C1 segment of cervical spinal cord (tissue), 14 donors: ENCODE results near the gene NRP2.

ENCODE experiments used
- DNase-seq, 14 donors: peaks; one replicate each; lab custom pipeline; 2025; lab: John Stamatoyannopoulos, UW

NRP2 gene

GRCh38 chr2:205682239-205682970 is at the start of gene NRP2:
Gene NRP2 (plus strand): TSS chr2:205682501. CDS start chr2:205683291, 790 bp downstream.
- peak in 10 of 14 donors; percentile 15 to 74 (median 54) for DNase-seq

DNA sequence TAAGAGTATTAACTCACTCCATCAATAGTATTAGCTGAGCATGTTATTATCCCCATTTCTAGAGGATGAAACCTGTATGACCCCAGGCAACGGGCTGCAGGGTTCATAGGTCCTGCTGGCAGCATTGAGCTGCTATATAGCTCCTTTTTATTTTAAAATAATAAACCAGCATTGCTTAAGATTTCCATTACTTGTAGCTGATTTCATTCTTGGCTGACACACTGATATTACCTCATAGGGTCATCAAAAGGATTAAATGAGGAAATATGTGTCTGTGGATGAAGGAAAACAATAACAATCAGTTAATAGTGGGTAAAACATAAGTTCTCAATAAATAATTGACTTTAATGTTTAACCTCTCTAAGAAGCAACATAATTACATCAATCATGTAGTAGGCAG is 48.3 kb upstream of the NRP2 start:
- DNase-seq, result no peak

DNA sequence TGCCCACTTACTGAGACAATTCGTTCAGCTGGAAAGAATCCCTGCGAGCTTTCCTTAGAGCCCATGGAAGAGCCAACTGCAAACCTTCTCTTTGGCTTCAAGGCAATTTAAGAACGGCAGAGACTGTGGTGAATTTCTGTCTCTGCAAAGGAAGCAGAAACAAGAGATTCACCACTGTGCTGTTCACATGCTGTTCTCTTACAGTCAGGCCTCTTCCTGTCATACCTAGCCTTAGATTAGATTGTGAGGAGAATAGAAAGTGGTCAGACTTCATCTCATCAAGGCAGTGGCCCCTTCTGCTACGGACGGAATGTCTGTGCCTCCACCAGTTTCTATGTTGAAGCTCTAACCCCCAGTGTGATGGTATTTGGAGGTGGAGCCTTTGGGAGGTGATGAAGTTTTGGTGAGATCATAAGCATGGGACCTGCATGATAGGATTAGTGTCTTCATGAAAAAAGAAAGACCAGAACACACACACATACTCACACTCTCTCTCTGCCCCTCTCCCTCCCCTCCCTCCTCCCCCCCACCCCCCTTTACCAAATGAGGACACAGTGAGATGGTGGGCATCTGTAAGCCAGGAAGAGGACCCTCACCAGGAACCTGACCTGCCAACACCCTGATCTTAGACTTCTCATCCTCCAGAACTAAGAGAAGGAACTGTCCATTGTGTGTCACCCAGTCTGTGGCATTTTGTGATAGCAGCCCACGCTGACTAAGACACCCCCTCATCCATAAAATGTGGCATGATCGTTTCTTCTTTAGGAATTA is 45.6 kb upstream of the NRP2 start:
- DNase-seq, result no peak

- no peak for DNase-seq
Observed at GRCh38 chr2:205637320-205637602, 45.0 kb upstream of the NRP2 start.

DNA sequence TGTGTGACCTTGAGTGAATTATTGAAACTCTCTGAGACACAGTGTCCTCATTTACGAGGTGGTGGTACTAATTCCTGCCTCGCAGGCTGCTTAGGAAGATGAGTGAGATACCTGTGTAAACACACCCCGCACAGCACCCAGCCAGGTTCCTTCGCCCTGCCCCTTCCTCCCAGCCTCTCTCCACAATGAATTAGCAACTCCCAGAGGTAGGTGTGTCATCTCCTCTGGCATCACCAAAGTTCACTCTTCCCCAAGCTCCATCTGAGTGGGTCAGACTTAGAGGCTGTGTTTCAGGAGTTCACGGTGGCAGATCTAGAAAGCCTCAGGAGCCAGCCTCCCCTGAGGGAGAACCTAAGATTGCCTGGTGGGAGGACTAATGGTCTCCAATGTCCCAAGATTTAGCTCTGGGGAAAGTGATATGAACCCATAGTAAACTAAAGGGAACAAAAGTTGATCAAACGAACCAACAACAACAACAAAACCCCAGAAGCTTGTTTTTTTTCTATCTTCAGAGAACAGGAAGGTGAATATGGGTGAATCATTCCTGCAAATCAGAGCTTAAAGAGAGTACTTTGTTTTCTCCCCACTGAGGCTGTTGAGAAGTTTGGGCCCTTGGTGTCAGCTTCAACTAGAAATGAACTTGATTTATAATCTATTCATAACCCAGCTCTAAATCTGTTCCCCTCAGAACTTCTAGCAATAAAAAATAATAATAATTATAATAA is 44.4 kb upstream of the NRP2 start:
- no peak for DNase-seq

- no peak for DNase-seq
Observed at GRCh38 chr2:205640716-205641115, 41.6 kb upstream of the NRP2 start.

DNA sequence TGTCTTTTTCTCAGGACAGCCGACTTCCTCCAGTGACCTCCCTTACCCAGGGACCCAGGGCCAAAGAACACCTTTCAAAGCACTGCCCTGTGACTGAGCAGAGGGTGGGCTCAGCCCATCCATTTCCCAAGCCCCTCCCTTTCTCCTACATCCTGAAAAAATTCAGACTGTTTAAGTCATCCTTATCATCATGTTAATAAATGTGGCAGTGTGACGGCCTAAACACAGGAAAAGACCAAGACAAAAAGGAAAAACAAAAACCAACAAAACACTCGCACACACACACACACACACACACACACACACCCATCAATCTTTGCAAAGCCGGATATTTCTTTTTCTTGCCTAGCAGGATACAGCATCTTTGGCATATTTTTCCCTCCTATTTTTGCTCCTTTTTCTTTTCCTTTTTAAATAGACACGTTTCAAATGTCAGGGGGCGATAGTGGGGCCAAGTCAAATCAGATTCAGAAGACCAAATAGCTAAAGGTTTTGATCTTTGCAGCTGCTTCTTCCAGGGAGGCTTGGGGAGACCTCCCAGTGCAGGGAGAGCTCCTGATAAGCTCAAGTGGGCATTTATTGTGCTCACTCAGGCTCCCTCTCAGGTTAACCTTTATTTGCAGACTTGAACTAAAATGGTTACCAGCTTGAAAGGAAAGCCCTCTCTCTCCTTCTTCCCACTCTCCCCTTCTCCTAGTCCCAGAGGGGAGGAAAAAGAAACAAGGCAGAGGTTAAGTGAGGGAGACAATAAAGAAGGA is 39.5 kb upstream of the NRP2 start:
- no peak for DNase-seq

GRCh38 chr2:205643391-205643885 is 38.9 kb upstream of the NRP2 start:
- no peak for DNase-seq

- no peak for DNase-seq
Observed at GRCh38 chr2:205644018-205644417, 38.3 kb upstream of the NRP2 start.

DNA sequence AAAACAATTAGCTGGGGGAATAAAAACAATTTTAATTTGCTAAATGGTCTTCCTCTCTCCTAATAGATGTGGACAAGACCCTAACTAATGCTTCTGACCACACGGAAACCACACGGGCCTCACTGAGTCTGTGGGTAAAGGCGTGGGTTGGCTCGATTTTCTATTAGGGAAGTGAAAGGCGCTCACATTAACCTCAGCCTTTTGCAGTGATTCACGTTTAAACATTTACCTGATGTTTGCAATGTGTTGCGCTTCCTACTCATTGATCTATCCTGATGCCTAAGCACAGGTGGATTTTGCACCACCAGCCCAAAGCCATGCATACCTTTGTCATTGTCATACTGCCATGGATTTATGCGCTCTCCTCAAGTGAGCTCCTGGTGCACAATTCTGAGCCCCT is 35.6 kb upstream of the NRP2 start:
- no peak for DNase-seq

DNA sequence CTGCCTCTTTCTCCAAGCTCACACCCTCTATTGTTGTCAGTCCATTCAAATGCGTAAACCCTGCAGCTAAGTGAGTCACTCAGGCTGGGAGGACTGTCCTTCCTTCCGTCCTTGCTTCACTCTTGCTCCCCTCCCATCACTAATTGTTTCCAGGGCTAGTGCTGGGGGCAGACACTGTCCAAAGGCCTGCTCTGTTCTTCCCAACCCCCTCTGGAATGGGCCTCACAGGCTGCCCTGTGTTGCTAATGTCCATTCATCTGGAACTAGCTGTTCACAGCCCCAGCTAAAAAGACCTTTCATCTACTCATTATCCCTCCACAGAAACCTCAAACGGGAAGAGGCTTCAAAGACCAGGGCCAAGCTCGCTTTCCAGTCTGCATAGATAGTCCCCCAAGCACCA is 31.9 kb upstream of the NRP2 start:
- DNase-seq, result peak in 1 of 14 donors; percentile 14

- DNase-seq, result no peak
Observed at GRCh38 chr2:205650931-205651330, 31.4 kb upstream of the NRP2 start.

DNA sequence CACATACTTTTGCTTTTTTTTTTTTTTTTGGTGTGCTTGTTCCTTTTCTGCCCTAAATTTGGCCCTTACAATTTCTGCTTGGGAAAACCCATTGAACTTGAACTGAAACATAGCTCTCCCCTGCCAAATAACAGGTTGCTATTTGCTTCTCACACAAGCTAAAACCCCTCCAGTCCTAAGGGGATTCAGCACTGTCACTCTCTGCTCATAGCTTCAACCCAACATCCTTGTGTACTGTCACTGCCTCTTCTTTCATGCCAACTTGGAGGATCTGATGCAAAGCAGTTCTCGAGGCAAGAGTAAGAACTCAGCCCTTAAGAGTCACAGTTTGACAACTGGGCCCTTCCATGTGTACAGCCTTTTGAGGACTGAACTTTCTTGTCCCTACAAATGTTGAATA is 30.6 kb upstream of the NRP2 start:
- DNase-seq, result no peak

GRCh38 chr2:205654878-205655605 is 27.3 kb upstream of the NRP2 start:
- no peak for DNase-seq

DNA sequence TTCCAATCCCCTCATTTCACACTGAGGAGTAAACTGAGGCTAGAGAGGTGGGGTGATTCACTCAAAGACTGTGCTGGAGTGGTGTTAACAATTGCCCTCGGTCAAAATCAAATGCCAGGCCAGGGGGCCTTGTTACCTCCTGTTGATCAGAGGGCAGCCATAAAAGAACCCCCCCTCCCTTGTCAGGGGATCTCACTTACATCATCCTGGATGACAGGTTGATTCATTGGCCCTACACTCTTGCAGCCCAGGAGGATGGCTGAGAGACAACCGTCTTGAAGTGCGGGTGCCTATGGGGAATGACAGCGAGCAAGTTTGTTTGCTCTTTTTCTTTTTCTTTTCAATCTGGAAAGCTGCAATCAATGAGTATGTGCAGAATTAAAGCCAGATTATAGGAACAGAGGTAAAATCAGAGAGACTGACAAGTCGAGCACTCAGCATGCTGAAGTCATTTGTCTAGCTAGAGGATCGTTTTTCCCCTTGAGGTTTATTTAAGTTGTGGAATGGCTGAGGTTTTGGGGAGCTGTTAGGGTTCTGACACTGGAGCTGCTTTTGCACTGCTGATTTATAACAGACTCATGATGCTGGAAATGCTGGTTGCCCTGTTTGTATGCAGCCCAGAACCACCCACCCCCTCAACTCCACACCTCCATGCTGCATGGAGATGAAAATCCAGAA is 26.4 kb upstream of the NRP2 start:
- DNase-seq, result no peak

GRCh38 chr2:205656461-205656860 is 25.8 kb upstream of the NRP2 start:
- DNase-seq, result no peak

DNA sequence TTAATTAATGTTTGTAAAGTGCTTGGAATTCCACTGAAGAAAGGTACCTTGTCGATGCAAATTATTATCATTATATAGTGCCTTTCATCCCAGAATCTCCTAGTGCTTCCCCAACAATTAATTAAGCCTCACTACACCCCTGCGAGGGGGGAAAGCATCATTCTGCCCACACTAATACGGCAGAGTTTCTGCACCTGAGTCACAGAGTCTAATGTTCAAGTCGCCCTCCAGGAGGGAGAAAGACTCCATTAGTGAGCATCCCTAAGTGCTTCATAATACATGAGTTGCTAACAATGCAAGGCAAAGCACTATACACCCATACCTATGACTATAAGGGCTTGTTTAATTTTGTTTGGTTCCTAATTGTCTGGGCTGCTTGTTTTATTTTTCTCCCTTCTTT is 25.4 kb upstream of the NRP2 start:
- DNase-seq, result no peak

GRCh38 chr2:205657579-205657978 is 24.7 kb upstream of the NRP2 start:
- DNase-seq, result no peak

GRCh38 chr2:205658068-205658467 is 24.2 kb upstream of the NRP2 start:
- DNase-seq, result no peak

- DNase-seq, result no peak
Observed at GRCh38 chr2:205658572-205658971, 23.7 kb upstream of the NRP2 start.

DNA sequence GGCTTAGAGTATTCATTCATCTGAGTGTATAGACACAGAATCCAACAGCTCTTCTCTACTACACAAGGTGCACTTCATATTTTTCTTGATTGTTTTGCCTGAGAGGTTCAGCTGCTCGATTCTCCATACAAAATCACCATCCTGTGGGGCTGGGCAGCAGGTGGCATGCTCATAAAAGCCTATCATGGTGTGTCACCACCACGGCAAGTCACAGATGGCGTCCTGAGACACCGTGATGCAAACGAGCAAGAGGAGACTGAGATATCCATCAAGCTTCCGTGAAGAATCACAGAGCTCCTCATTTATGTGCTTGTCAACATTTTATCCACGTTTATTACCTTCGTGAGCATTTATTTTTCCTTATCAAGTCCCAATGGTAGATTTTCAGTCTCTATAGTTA is 22.4 kb upstream of the NRP2 start:
- DNase-seq, result no peak
